ENCODE data around the gene DCUN1D1.

DCUN1D1 gene

DNA sequence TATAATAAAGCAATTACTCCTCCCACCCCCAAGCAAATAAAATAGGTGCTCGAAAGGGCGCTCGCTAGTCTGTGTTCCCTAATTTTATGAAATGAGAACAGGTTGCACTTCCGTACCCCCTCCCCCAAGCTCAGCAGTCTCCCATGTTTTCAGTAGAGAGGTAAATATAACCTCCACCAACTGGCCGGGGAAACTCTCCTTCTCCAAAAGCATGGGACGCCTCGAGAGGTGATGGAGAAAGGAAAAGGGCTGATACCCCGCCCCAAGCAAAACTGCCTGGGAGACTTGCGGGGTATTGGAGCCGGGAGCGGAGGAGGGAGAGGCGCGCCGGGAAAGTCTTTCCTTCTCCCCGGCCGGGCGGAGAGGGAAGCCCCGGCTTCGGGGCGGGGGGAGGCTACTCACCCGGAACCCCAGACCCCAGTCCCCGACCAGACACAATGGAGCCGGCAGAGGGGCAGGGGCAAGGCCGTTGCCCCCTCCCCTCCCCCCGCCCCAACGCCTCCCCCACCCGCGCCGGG lies 605 bp downstream of the DCUN1D1 start:
- DNase-seq (ENCODE audit: extremely low spot score), result no peak

DNA sequence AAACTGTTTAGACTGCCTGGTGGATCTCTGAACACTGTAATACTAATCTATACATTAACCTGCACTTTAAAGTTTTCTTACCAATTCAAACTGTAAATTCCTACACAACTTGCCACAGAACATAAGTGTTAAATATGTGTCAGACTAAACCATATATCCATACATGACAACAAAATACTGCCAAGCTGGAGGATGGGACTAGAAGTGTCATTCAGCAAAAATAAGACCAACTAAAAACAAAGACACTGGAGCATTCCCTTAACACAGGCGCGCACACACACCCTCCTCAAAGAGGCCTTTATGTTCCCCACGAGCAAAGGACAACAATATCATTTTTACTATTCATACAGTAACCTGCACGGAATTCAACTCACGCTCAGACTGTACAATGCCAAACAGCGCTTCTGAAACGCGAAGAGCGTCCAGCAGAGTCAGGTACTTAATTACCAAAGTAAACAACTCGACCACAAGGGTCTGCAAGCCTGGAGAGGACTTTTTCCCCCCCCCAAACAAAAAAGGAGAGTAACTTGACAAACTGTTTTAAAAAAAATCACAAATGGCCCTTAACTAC lies 1.1 kb downstream of the DCUN1D1 start:
- ChIA-PET POLR2A (no interaction called here), CTCF (no interaction called here)
- no peak for DNase-seq (ENCODE audit: extremely low spot score)
- TF ChIP-seq SUZ12 (IDR thresholded peaks at IDR 0.05), result no peak

More for the DNA sequence above, 605 bp downstream of the DCUN1D1 start:
- POLR2A ChIA-PET, result no interaction called here
- CTCF ChIA-PET, result no interaction called here
- no peak for TF ChIP-seq ZNF384 (IDR thresholded peaks at IDR 0.05)
- no peak for TF ChIP-seq SP1 (IDR thresholded peaks at IDR 0.05)
- TF ChIP-seq CTBP1 (IDR thresholded peaks at IDR 0.05; ENCODE audit: borderline replicate concordance), result no peak
- TF ChIP-seq HDGF (IDR thresholded peaks at IDR 0.05; ENCODE audit: borderline replicate concordance), result no peak
- no peak for TF ChIP-seq LEF1 (IDR thresholded peaks at IDR 0.05; ENCODE audit: borderline replicate concordance)
- no peak for TF ChIP-seq PKNOX1 (IDR thresholded peaks at IDR 0.05)
- no peak for TF ChIP-seq SUZ12 (IDR thresholded peaks at IDR 0.05)
- TF ChIP-seq NFRKB (IDR thresholded peaks at IDR 0.05), result no peak
- no peak for TF ChIP-seq ARNT (IDR thresholded peaks at IDR 0.05)
- TF ChIP-seq FOXK2 (IDR thresholded peaks at IDR 0.05), result no peak
- no peak for TF ChIP-seq FOXM1 (IDR thresholded peaks at IDR 0.05; ENCODE audit: borderline replicate concordance)
- TF ChIP-seq ELF4 (IDR thresholded peaks at IDR 0.05), result no peak
- TF ChIP-seq BHLHE40 (IDR thresholded peaks at IDR 0.05; ENCODE audit: borderline replicate concordance), result no peak
- TF ChIP-seq FOXA1 (IDR thresholded peaks at IDR 0.05), result no peak
- TF ChIP-seq TARDBP (IDR thresholded peaks at IDR 0.05), result no peak
- no peak for TF ChIP-seq L3MBTL2 (conservative IDR thresholded peaks at IDR 0.05)

DNA sequence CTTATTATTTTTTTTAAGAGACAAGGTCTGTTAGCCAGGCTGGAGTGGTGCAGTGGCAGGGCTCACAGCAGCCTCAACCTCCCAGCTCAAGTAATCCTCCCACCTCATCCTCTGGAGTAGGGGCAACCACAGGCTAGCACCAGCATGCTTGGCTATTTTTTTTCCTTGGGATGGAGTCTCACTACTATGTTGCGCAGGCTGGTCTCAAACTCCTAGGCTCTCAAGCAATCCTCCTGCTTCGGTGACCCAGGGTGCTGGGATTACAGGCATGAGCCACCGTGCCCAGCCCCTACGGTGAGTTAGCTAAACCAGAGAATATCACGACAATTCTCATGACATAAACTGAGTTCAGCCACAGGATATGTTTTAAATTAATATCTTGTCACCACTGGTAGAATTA lies 2.0 kb downstream of the DCUN1D1 start:
- ChIA-PET POLR2A (interaction anchor here (0.8 kb wide), 1 partner anchor 238 kb away, joined by 3 read pairs; no protein-coding TSS in a partner anchor), CTCF (no interaction called here)
- DNase-seq (ENCODE audit: extremely low spot score), result no peak
- TF ChIP-seq FOXA1 (IDR thresholded peaks at IDR 0.05), result no peak
- no peak for TF ChIP-seq TARDBP (IDR thresholded peaks at IDR 0.05)
- TF ChIP-seq ZNF384 (IDR thresholded peaks at IDR 0.05), result no peak
- TF ChIP-seq NFRKB (IDR thresholded peaks at IDR 0.05), result no peak
- no peak for TF ChIP-seq FOXM1 (IDR thresholded peaks at IDR 0.05; ENCODE audit: borderline replicate concordance)
- no peak for TF ChIP-seq CTBP1 (IDR thresholded peaks at IDR 0.05; ENCODE audit: borderline replicate concordance)
- TF ChIP-seq SP1 (IDR thresholded peaks at IDR 0.05), result no peak
- no peak for TF ChIP-seq L3MBTL2 (conservative IDR thresholded peaks at IDR 0.05)
- no peak for TF ChIP-seq ELF4 (IDR thresholded peaks at IDR 0.05)
- TF ChIP-seq FOXK2 (IDR thresholded peaks at IDR 0.05), result no peak
- TF ChIP-seq PKNOX1 (IDR thresholded peaks at IDR 0.05), result no peak
- no peak for TF ChIP-seq HDGF (IDR thresholded peaks at IDR 0.05; ENCODE audit: borderline replicate concordance)
- TF ChIP-seq ARNT (IDR thresholded peaks at IDR 0.05), result no peak
- TF ChIP-seq LEF1 (IDR thresholded peaks at IDR 0.05; ENCODE audit: borderline replicate concordance), result no peak

- CTCF ChIA-PET, result interaction anchor here (0.7 kb wide), 1 partner anchor 19 kb away, joined by 3 read pairs; no protein-coding TSS in a partner anchor
- no peak for DNase-seq (ENCODE audit: extremely low spot score)
- POLR2A ChIA-PET, result no interaction called here
- TF ChIP-seq FOXM1 (IDR thresholded peaks at IDR 0.05; ENCODE audit: borderline replicate concordance) (no peak), ELF4 (IDR thresholded peaks at IDR 0.05) (no peak), PKNOX1 (IDR thresholded peaks at IDR 0.05) (no peak), LEF1 (IDR thresholded peaks at IDR 0.05; ENCODE audit: borderline replicate concordance) (no peak), SUZ12 (IDR thresholded peaks at IDR 0.05) (no peak), CTBP1 (IDR thresholded peaks at IDR 0.05; ENCODE audit: borderline replicate concordance) (no peak), ARNT (IDR thresholded peaks at IDR 0.05) (no peak), TARDBP (IDR thresholded peaks at IDR 0.05) (no peak), BHLHE40 (IDR thresholded peaks at IDR 0.05; ENCODE audit: borderline replicate concordance) (no peak), L3MBTL2 (conservative IDR thresholded peaks at IDR 0.05) (no peak), ZNF384 (IDR thresholded peaks at IDR 0.05) (no peak), SP1 (IDR thresholded peaks at IDR 0.05) (no peak), FOXK2 (IDR thresholded peaks at IDR 0.05) (no peak), FOXA1 (IDR thresholded peaks at IDR 0.05) (no peak), HDGF (IDR thresholded peaks at IDR 0.05; ENCODE audit: borderline replicate concordance) (no peak), NFRKB (IDR thresholded peaks at IDR 0.05) (no peak)
Observed at GRCh38 chr3:182973047-182973446, 7.3 kb downstream of the DCUN1D1 start.

GRCh38 chr3:182972387-182972786 lies 8.0 kb downstream of the DCUN1D1 start:
- ChIA-PET POLR2A (no interaction called here), CTCF (no interaction called here)
- TF ChIP-seq BHLHE40 (IDR thresholded peaks at IDR 0.05; ENCODE audit: borderline replicate concordance), result no peak
- no peak for TF ChIP-seq ARNT (IDR thresholded peaks at IDR 0.05)
- TF ChIP-seq ZNF384 (IDR thresholded peaks at IDR 0.05), result no peak
- no peak for DNase-seq (ENCODE audit: extremely low spot score)

DNA sequence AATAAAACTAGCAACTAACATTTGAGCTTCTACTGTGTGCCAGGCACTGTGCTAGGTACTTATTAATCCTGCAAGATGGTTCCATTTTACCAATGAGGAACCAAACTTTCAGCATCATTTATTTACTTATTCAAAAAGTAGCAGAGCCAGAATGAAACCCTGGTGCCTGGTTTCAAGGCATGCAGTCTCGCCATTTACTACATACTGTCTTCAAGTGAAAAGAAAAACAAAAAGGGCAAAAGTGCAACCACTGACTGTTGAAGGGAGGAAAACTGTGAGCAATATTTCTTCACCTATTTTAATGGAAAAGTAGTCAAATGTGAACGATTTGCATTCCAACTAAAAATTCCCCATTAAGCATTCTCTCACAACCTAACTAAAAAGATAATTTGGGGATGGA lies 8.7 kb downstream of the DCUN1D1 start:
- DNase-seq (ENCODE audit: extremely low spot score), result no peak
- ChIA-PET CTCF (no interaction called here), POLR2A (no interaction called here)

More for the DNA sequence above, 8.7 kb downstream of the DCUN1D1 start:
- no peak for TF ChIP-seq SP1 (IDR thresholded peaks at IDR 0.05)
- TF ChIP-seq LEF1 (IDR thresholded peaks at IDR 0.05; ENCODE audit: borderline replicate concordance), result no peak
- no peak for TF ChIP-seq NFRKB (IDR thresholded peaks at IDR 0.05)
- no peak for TF ChIP-seq BHLHE40 (IDR thresholded peaks at IDR 0.05; ENCODE audit: borderline replicate concordance)
- peak; percentile 9; the same call in 1 of the 2 replicates for TF ChIP-seq ZNF384 (IDR thresholded peaks at IDR 0.05)
- TF ChIP-seq SUZ12 (IDR thresholded peaks at IDR 0.05), result no peak
